ENCODE data around the gene KRTAP10-10. TPM values are rescaled to one million over a fixed set of nuclear protein-coding genes. Genes with fewer than 3 reads are reported as not detected.

KRTAP10-10 gene
- total and polyA plus RNA-seq, 2 of the 8 experiments (the other 6 are each of a cell fraction or from before 2014, with no cell fraction given) = not detected

- TF ChIP-seq USF2 (IDR thresholded peaks at IDR 0.05; ENCODE audit: low read length) (no peak), EGR1 (IDR thresholded peaks at IDR 0.05; ENCODE audit: borderline replicate concordance, low read depth, low read length) (no peak), TBP (IDR thresholded peaks at IDR 0.05; ENCODE audit: low read depth, low read length) (no peak), CHD7 (IDR thresholded peaks at IDR 0.05; ENCODE audit: insufficient replicate concordance, low read length) (no peak)
These were observed 49.8 kb downstream of the KRTAP10-10 start (continued) for GRCh38 chr21:44686843-44687561.

Data from H1 (cell line).